SK-N-SH (cell line): ENCODE data around the gene BRMS1. TPM values are rescaled to one million over a fixed set of nuclear protein-coding genes. Genes with fewer than 3 reads are reported as not detected.

Source experiments
- CTCF ChIA-PET: fragments of 300-600, 350-600 bp; formaldehyde crosslinking; extraction: SDS; loops from one replicate; lab custom pipeline; 2021; lab: Yijun Ruan, JAX
- POLR2A ChIA-PET: fragments of 350-600 bp; sonication (Branson Sonifier 250); formaldehyde crosslinking; extraction: SDS; loops from one replicate; lab custom pipeline; 2020; ENCODE audit warnings: antibody characterized with exemption, inconsistent platforms; lab: Yijun Ruan, JAX
- DNase-seq: peaks from one replicate; pipeline ENCODE4 v3.0.0; 2012
- H2AFZ ChIP-seq: fragments of 200-600 bp; sonication (generic); 2 replicates; pipeline ENCODE4 v1.8.1; 2016; ENCODE audit warnings: antibody characterized with exemption, mild to moderate bottlenecking, low read depth
- H3F3A ChIP-seq: fragments of 200-600 bp; sonication (generic); replicated peaks from 2 replicates; pipeline ENCODE3; 2016; ENCODE audit warnings: antibody characterized with exemption, mild to moderate bottlenecking; ENCODE audit not compliant: insufficient read depth
- H3K27ac ChIP-seq, 2 experiments: fragments of 200-500 bp in 1 of 2; fragments of 200-600 bp in 1 of 2; sonication (Bioruptor generic) in 1 of 2; sonication (generic), shearing (Covaris generic) in 1 of 2; 2 replicates each; pipeline versions ENCODE4 v1.5.1 to v1.6.1; 2014 to 2016; ENCODE audit warnings: low read depth in 2 of 2, inconsistent platforms in 1 of 2, low read length in 1 of 2, mild to moderate bottlenecking in 1 of 2, mixed read lengths in 1 of 2
- H3K27me3 ChIP-seq: fragments of 200-600 bp; sonication (generic), shearing (Covaris generic); 2 replicates; pipeline ENCODE4 v1.6.1; 2016; ENCODE audit warnings: mixed run types; ENCODE audit not compliant: insufficient read depth
- H3K36me3 ChIP-seq, 2 experiments: fragments of 200-500 bp in 1 of 2; fragments of 200-600 bp in 1 of 2; sonication (Bioruptor generic) in 1 of 2; sonication (generic) in 1 of 2; replicated peaks in 1 of 2; 2 replicates each; pipeline versions ENCODE3 to v1.5.1; 2014 to 2016; ENCODE audit warnings: low read length in 1 of 2, mild to moderate bottlenecking in 1 of 2; ENCODE audit not compliant: insufficient read depth in 2 of 2, control insufficient read depth in 1 of 2
- H3K4me1 ChIP-seq, 2 experiments: fragments of 200-500 bp in 1 of 2; fragments of 200-600 bp in 1 of 2; sonication (Bioruptor generic) in 1 of 2; sonication (generic), shearing (Covaris generic) in 1 of 2; 2 replicates each; pipeline versions ENCODE4 v1.5.1 to v1.6.1; 2014 to 2016; ENCODE audit warnings: low read depth in 1 of 2, low read length in 1 of 2, mixed run types in 1 of 2; ENCODE audit not compliant: insufficient read depth in 2 of 2, control insufficient read depth in 1 of 2
- H3K4me2 ChIP-seq: fragments of 200-600 bp; sonication (generic), shearing (Covaris generic); 2 replicates; pipeline ENCODE4 v1.6.1; 2017; ENCODE audit warnings: mixed run types
- H3K4me3 ChIP-seq, 2 experiments: fragments of 200-500 bp in 1 of 2; fragments of 200-600 bp in 1 of 2; sonication (Bioruptor generic) in 1 of 2; sonication (generic), shearing (Covaris generic) in 1 of 2; 2 replicates each; pipeline versions ENCODE4 v1.5.1 to v1.8.1; 2014 to 2016; ENCODE audit warnings: low read depth in 2 of 2, inconsistent platforms in 1 of 2, low read length in 1 of 2, mild to moderate bottlenecking in 1 of 2, mixed read lengths in 1 of 2, moderate library complexity in 1 of 2
- H3K79me2 ChIP-seq: fragments of 200-600 bp; sonication (generic); 2 replicates; pipeline ENCODE4 v1.8.1; 2017; ENCODE audit warnings: mild to moderate bottlenecking; ENCODE audit not compliant: insufficient read depth
- H3K9ac ChIP-seq: fragments of 200-600 bp; sonication (generic); 2 replicates; pipeline ENCODE4 v1.6.1; 2017; ENCODE audit warnings: mixed run types
- H3K9me2 ChIP-seq: fragments of 200-600 bp; sonication (generic); 2 replicates; pipeline ENCODE4 v1.6.1; 2017; ENCODE audit warnings: mixed run types
- H3K9me3 ChIP-seq: fragments of 200-600 bp; sonication (generic); 2 replicates; pipeline ENCODE4 v1.6.1; 2017; ENCODE audit warnings: mixed run types, mild to moderate bottlenecking, moderate library complexity
- H4K20me1 ChIP-seq: fragments of 200-600 bp; sonication (generic); 2 replicates; pipeline ENCODE4 v1.6.1; 2017; ENCODE audit warnings: mild to moderate bottlenecking, mixed run types; ENCODE audit not compliant: insufficient read depth
- CHD2 ChIP-seq: fragments of 150-350 bp; IDR thresholded peaks from 2 replicates; pipeline ENCODE4 v1.6.1; 2018; ENCODE audit warnings: low read length; ENCODE audit not compliant: partially characterized antibody
- ELF1 ChIP-seq: IDR thresholded peaks from 2 replicates; pipeline ENCODE4 v1.4.0; 2012
- FOSL2 ChIP-seq: IDR thresholded peaks from 2 replicates; pipeline ENCODE4 v1.4.0; 2012; ENCODE audit warnings: low read depth, mild to moderate bottlenecking, moderate library complexity, borderline replicate concordance
- FOXJ3 ChIP-seq: sonication (generic); formaldehyde crosslinking; IDR thresholded peaks from 2 replicates; pipeline ENCODE4 v1.5.1; 2020; ENCODE audit warnings: mild to moderate bottlenecking, missing genetic modification reagents
- FOXM1 ChIP-seq: IDR thresholded peaks from 2 replicates; pipeline ENCODE4 v1.4.0; 2012; ENCODE audit warnings: low read depth, mild to moderate bottlenecking
- GATA2 ChIP-seq: sonication (generic); formaldehyde crosslinking; IDR thresholded peaks from 2 replicates; pipeline ENCODE4 v1.5.0; 2020; ENCODE audit warnings: mild to moderate bottlenecking, missing genetic modification reagents
- JUND ChIP-seq: IDR thresholded peaks from 2 replicates; pipeline ENCODE4 v1.4.0; 2012
- MAX ChIP-seq: IDR thresholded peaks from 2 replicates; pipeline ENCODE4 v1.4.0; 2012; ENCODE audit warnings: low read depth
- MEF2A ChIP-seq: IDR thresholded peaks from 2 replicates; pipeline ENCODE4 v1.4.0; 2012; ENCODE audit warnings: low read depth, borderline replicate concordance
- NRF1 ChIP-seq: IDR thresholded peaks from 2 replicates; pipeline ENCODE4 v1.6.1; 2012; ENCODE audit warnings: low read depth, mild to moderate bottlenecking, low read length
- POLR2AphosphoS5 ChIP-seq: IDR thresholded peaks from 2 replicates; pipeline ENCODE4 v1.6.1; 2012; ENCODE audit warnings: low read depth, low read length
- RAD21 ChIP-seq: IDR thresholded peaks from 2 replicates; pipeline ENCODE4 v1.6.1; 2012; ENCODE audit warnings: mild to moderate bottlenecking, low read length
- RCOR1 ChIP-seq: fragments of 150-350 bp; IDR thresholded peaks from 2 replicates; pipeline ENCODE4 v1.6.1; 2017; ENCODE audit warnings: antibody characterized with exemption, low read length
- RFX5 ChIP-seq: IDR thresholded peaks from 2 replicates; pipeline ENCODE4 v1.6.1; 2012; ENCODE audit warnings: mild to moderate bottlenecking, improper control_type of control experiment, low read length
- SIN3A ChIP-seq: IDR thresholded peaks from 2 replicates; pipeline ENCODE4 v1.6.1; 2012; ENCODE audit warnings: low read depth, mild to moderate bottlenecking, low read length, moderate library complexity, borderline replicate concordance
- TAF1 ChIP-seq: IDR thresholded peaks from 2 replicates; pipeline ENCODE4 v1.6.1; 2012; ENCODE audit warnings: low read depth, mild to moderate bottlenecking, low read length, moderate library complexity, borderline replicate concordance
- TCF12 ChIP-seq: IDR thresholded peaks from 2 replicates; pipeline ENCODE4 v1.4.0; 2012
- WGBS: methylation state at CpG from one replicate; pipeline ENCODE4 v1.1.6; 2017; ENCODE audit warnings: low lambda C conversion rate; 5-methylcytosine and 5-hydroxymethylcytosine counted together
- polyA plus RNA-seq, 3 experiments: library from polyadenylated mRNA; depleted of rRNA; stranded (reverse); fragments of >200 nt; gene quantifications; 2 replicates each; pipeline ENCODE4 v1.2.3, GENCODE V29; 2012
- TF ChIP-seq, protein P1 (sequence below): IDR thresholded peaks from 2 replicates; pipeline ENCODE4 v1.4.0; 2012; ENCODE audit warnings: low read depth, borderline replicate concordance
- TF ChIP-seq, protein P2 (sequence below): IDR thresholded peaks from 2 replicates; pipeline ENCODE4 v1.4.0; 2012; ENCODE audit warnings: low read depth, borderline replicate concordance
- TF ChIP-seq, protein P3 (sequence below): fragments of 200-600 bp; sonication (generic); IDR thresholded peaks from 2 replicates; pipeline ENCODE4 v1.6.1; 2017; ENCODE audit warnings: antibody characterized with exemption, mild to moderate bottlenecking, moderate library complexity

BRMS1 gene
- polyA plus RNA-seq, 1 of the 3 experiments (the other 2 are of a cell fraction), result 70.0 TPM

- Histone ChIP-seq H3K27ac (peak overlapping the region; percentile 94), H3K79me2 (peaks cover 20% of the 10 kb centered on the region), H3K4me1 (peaks cover 27 to 44% of the 10 kb centered on the region in 2 experiments), H3K9me3 (no peaks in the 10 kb centered on the region), H3K4me2 (peak overlapping the region; percentile 90), H3K27me3 (no peaks in the 10 kb centered on the region), H3K4me3 (no peak overlapping the region), H3F3A (peaks cover 10% of the 10 kb centered on the region), H3K36me3 (peaks cover 15 to 47% of the 10 kb centered on the region in 2 experiments), H2AFZ (no peak overlapping the region), H4K20me1 (no peaks in the 10 kb centered on the region; the same call in 1 of the 2 replicates), H3K9me2 (no peaks in the 10 kb centered on the region), H3K9ac (peak overlapping the region; percentile 87)
- TF ChIP-seq SIN3A (no peak; the same call in 1 of the 2 replicates), FOXJ3 (CRISPR knock-in tag) (0 out of 2 replicates have a peak, but pooled peaks have one; percentile 43), RFX5 (0 out of 2 replicates have a peak, but pooled peaks have one; percentile 4)
- TF ChIP-seq, protein P1, sequence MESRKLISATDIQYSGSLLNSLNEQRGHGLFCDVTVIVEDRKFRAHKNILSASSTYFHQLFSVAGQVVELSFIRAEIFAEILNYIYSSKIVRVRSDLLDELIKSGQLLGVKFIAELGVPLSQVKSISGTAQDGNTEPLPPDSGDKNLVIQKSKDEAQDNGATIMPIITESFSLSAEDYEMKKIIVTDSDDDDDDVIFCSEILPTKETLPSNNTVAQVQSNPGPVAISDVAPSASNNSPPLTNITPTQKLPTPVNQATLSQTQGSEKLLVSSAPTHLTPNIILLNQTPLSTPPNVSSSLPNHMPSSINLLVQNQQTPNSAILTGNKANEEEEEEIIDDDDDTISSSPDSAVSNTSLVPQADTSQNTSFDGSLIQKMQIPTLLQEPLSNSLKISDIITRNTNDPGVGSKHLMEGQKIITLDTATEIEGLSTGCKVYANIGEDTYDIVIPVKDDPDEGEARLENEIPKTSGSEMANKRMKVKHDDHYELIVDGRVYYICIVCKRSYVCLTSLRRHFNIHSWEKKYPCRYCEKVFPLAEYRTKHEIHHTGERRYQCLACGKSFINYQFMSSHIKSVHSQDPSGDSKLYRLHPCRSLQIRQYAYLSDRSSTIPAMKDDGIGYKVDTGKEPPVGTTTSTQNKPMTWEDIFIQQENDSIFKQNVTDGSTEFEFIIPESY, result no peak
- CTCF ChIA-PET, result interaction anchor here (0.9 to 8.8 kb wide), 11 partner anchors 9 to 78 kb away, joined by 3 to 280 read pairs (median 4); partner anchors contain the start of genes B4GAT1, CD248 and TMEM151A
- peak; percentile 75 for DNase-seq
- POLR2A ChIA-PET, result interaction anchor here (1.6 to 3.2 kb wide), 2 partner anchors 25 kb away, joined by 8 to 33 read pairs; no protein-coding TSS in a partner anchor
- WGBS, result 23% methylated on average over 11 of the region's 18 CpGs
Observed at GRCh38 chr11:66337103-66337899, 7.6 kb downstream of the BRMS1 start.

- CTCF ChIA-PET, result interaction anchor here (0.6 to 8.8 kb wide), 20 partner anchors 8 to 173 kb away, joined by 3 to 280 read pairs (median 5); partner anchors contain the start of genes B4GAT1, BRMS1, CD248 and RAB1B
- H3K4me3 ChIP-seq, result peak within 1 kb of the TSS; percentile 68 to 69
- H4K20me1 ChIP-seq, result no peaks in the 10 kb centered on the region; the same call in 1 of the 2 replicates
- 6% methylated on average over 14 of the region's 22 CpGs for WGBS
- no peaks in the 10 kb centered on the region for H3K27me3 ChIP-seq
- POLR2A ChIA-PET, result interaction anchor here (0.7 to 3.2 kb wide), 4 partner anchors 24 to 69 kb away, joined by 3 to 33 read pairs (median 6); partner anchors contain the start of genes RAB1B and SLC29A2
- H3K4me2 ChIP-seq, result peak within 1 kb of the TSS; percentile 90
- peaks cover 17% of the 10 kb centered on the region for H3K79me2 ChIP-seq
- H2AFZ ChIP-seq, result no peak within 1 kb of the TSS
- H3K9ac ChIP-seq, result peak within 1 kb of the TSS; percentile 87
- H3K9me2 ChIP-seq, result no peaks in the 10 kb centered on the region
- H3K4me1 ChIP-seq, result peaks cover 27 to 44% of the 10 kb centered on the region in 2 experiments
- DNase-seq, result peak; percentile 94
- peaks cover 15 to 52% of the 10 kb centered on the region in 2 experiments for H3K36me3 ChIP-seq
- H3F3A ChIP-seq, result peaks cover 10% of the 10 kb centered on the region
- H3K27ac ChIP-seq, result peak within 1 kb of the TSS; percentile 94
- no peaks in the 10 kb centered on the region for H3K9me3 ChIP-seq
- TF ChIP-seq CHD2 (no peak), TAF1 (peak; percentile 82), RFX5 (peak; percentile 52; the same call in 1 of the 2 replicates), FOSL2 (peak; percentile 73; the same call in 1 of the 2 replicates), NRF1 (no peak), ELF1 (peak; percentile 65; the same call in 1 of the 2 replicates), FOXM1 (no peak), MAX (peak; percentile 85), GATA2 (CRISPR knock-in tag) (no peak), RCOR1 (no peak), POLR2AphosphoS5 (peak; percentile 63), RAD21 (peak; percentile 81), JUND (peak; percentile 77), MEF2A (no peak), TCF12 (peak; percentile 84)
- TF ChIP-seq, protein P2, sequence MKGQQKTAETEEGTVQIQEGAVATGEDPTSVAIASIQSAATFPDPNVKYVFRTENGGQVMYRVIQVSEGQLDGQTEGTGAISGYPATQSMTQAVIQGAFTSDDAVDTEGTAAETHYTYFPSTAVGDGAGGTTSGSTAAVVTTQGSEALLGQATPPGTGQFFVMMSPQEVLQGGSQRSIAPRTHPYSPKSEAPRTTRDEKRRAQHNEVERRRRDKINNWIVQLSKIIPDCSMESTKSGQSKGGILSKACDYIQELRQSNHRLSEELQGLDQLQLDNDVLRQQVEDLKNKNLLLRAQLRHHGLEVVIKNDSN, result peak; percentile 63; the same call in 1 of the 2 replicates
- TF ChIP-seq, protein P3, sequence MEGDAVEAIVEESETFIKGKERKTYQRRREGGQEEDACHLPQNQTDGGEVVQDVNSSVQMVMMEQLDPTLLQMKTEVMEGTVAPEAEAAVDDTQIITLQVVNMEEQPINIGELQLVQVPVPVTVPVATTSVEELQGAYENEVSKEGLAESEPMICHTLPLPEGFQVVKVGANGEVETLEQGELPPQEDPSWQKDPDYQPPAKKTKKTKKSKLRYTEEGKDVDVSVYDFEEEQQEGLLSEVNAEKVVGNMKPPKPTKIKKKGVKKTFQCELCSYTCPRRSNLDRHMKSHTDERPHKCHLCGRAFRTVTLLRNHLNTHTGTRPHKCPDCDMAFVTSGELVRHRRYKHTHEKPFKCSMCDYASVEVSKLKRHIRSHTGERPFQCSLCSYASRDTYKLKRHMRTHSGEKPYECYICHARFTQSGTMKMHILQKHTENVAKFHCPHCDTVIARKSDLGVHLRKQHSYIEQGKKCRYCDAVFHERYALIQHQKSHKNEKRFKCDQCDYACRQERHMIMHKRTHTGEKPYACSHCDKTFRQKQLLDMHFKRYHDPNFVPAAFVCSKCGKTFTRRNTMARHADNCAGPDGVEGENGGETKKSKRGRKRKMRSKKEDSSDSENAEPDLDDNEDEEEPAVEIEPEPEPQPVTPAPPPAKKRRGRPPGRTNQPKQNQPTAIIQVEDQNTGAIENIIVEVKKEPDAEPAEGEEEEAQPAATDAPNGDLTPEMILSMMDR, result peak; percentile 56
Observed at GRCh38 chr11:66336234-66337102, 8.4 kb downstream of the BRMS1 start, which contains the start of gene RIN1. Gene RIN1 (minus strand): TSS chr11:66336434. CDS start chr11:66336402, 32 bp downstream.
